Measurements from ENCODE around the gene ARMC2.
"Not testable (repeated sequence)": the region's sequence is repeated elsewhere in the genome, so short reads cannot be mapped to it uniquely, and the experiment has no call there.

Gene ARMC2

DNA sequence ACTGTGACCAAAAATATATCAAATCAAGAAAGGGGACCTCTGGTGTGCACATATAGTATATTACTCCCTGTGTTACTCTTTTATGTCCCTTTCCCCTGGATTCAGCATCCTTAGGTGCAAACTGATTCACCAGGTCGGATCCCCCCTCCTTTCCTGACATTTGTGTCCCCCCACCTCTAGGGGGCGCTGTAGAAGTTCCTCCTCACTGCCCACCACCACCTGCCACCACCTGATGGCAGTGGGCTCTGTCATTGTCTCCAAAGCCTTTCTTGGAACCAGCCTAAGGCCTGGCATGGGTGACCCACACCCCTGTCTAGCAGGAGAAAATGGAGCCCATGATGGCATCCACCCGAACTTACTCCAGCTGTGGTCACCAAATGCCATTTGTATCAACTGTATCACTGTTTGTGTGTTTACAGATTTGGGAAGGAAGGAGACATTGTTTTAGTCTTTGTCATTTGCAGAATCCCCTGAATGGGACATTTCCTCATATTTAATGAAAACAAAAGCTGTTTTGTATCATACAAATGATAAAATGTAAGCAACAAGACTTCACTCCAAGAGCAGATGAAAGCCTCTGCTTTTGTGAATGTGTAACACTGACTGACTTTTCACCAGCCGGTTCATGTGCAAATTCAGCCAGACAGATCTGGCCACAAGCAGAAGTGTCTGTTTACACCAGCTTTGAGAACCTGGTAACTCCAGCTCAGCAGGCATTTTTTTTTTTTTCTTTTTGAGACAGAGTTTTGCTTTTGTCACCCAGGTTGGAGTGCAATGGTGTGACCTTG lies 66.2 kb downstream of the ARMC2 start:
- H2AFZ ChIP-seq (ENCODE audit: low read length, unreplicated experiment): no peak overlapping the region
- no peak overlapping the region for H3K4me3 ChIP-seq (ENCODE audit: low read depth, low read length)
- H3K79me2 ChIP-seq (ENCODE audit: control insufficient read depth, insufficient read depth, low read length, unreplicated experiment): no peaks in the 10 kb centered on the region
- H3K36me3 ChIP-seq (ENCODE audit: insufficient read depth, low read length): no peaks in the 10 kb centered on the region
- H3K27ac ChIP-seq (ENCODE audit: low read depth, low read length): no peak overlapping the region
- no peaks in the 10 kb centered on the region for H3K4me1 ChIP-seq (ENCODE audit: control insufficient read depth, insufficient read depth, low read length, unreplicated experiment)
- H3K27me3 ChIP-seq (ENCODE audit: insufficient read depth, low read length): no peaks in the 10 kb centered on the region

GRCh38 chr6:108915258-108915657 lies 67.0 kb downstream of the ARMC2 start:
- H3K27me3 ChIP-seq (ENCODE audit: insufficient read depth, low read length): no peaks in the 10 kb centered on the region
- H3K4me3 ChIP-seq (ENCODE audit: low read depth, low read length): no peak overlapping the region
- H3K27ac ChIP-seq (ENCODE audit: low read depth, low read length): no peak overlapping the region
- H2AFZ ChIP-seq (ENCODE audit: low read length, unreplicated experiment): no peak overlapping the region
- no peaks in the 10 kb centered on the region for H3K79me2 ChIP-seq (ENCODE audit: control insufficient read depth, insufficient read depth, low read length, unreplicated experiment)
- H3K36me3 ChIP-seq (ENCODE audit: insufficient read depth, low read length): no peaks in the 10 kb centered on the region
- no peaks in the 10 kb centered on the region for H3K4me1 ChIP-seq (ENCODE audit: control insufficient read depth, insufficient read depth, low read length, unreplicated experiment)

DNA sequence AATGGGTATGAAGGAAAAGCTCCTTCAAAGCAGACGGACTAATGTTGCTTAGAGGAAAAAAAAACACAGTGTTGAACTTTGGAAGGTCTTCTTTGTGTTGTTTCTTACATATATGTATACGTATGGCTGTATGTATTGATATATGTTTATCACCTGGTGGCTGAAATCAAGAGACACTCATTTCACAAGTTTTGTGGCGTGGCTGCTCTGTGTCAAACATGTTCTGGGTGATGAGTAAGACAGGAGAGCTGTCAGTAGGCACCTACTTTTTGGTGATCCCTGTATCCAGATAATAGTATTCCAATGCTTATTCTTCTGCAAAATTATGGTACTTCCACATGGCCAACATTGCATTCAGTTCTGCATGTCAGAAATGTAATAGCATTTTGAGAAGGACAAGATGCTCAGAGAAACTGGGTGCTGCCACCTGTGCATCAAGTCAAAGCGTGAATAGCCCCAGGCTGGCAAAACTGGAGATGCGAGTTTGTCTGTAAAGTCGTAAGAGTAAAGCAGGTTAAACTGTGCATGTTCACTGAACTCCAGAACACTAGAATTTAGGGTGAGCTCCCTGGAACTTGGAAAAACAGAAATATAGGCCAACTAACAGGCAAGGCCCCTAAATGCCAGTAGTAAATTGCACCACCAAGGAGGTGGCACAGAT lies 67.9 kb downstream of the ARMC2 start:
- Histone ChIP-seq H3K36me3 (ENCODE audit: insufficient read depth, low read length) (no peaks in the 10 kb centered on the region), H3K27ac (ENCODE audit: low read depth, low read length) (no peak overlapping the region), H2AFZ (ENCODE audit: low read length, unreplicated experiment) (no peak overlapping the region), H3K4me1 (ENCODE audit: control insufficient read depth, insufficient read depth, low read length, unreplicated experiment) (peaks cover 3% of the 10 kb centered on the region), H3K4me3 (ENCODE audit: low read depth, low read length) (no peak overlapping the region), H3K27me3 (ENCODE audit: insufficient read depth, low read length) (no peaks in the 10 kb centered on the region), H3K79me2 (ENCODE audit: control insufficient read depth, insufficient read depth, low read length, unreplicated experiment) (no peaks in the 10 kb centered on the region)

GRCh38 chr6:108920751-108921150 lies 72.5 kb downstream of the ARMC2 start:
- H3K79me2 ChIP-seq (ENCODE audit: control insufficient read depth, insufficient read depth, low read length, unreplicated experiment): no peaks in the 10 kb centered on the region
- H3K27me3 ChIP-seq (ENCODE audit: insufficient read depth, low read length): no peaks in the 10 kb centered on the region
- H3K4me3 ChIP-seq (ENCODE audit: low read depth, low read length): no peak overlapping the region
- no peak overlapping the region for H2AFZ ChIP-seq (ENCODE audit: low read length, unreplicated experiment)
- H3K4me1 ChIP-seq (ENCODE audit: control insufficient read depth, insufficient read depth, low read length, unreplicated experiment): peaks cover 8% of the 10 kb centered on the region
- H3K27ac ChIP-seq (ENCODE audit: low read depth, low read length): no peak overlapping the region
- H3K36me3 ChIP-seq (ENCODE audit: insufficient read depth, low read length): no peaks in the 10 kb centered on the region

GRCh38 chr6:108921547-108922361 lies 73.5 kb downstream of the ARMC2 start:
- Histone ChIP-seq H3K4me1 (ENCODE audit: control insufficient read depth, insufficient read depth, low read length, unreplicated experiment) (peaks cover 8% of the 10 kb centered on the region), H3K79me2 (ENCODE audit: control insufficient read depth, insufficient read depth, low read length, unreplicated experiment) (no peaks in the 10 kb centered on the region), H3K4me3 (ENCODE audit: low read depth, low read length) (no peak overlapping the region), H3K27me3 (ENCODE audit: insufficient read depth, low read length) (no peaks in the 10 kb centered on the region), H2AFZ (ENCODE audit: low read length, unreplicated experiment) (no peak overlapping the region), H3K27ac (ENCODE audit: low read depth, low read length) (no peak overlapping the region), H3K36me3 (ENCODE audit: insufficient read depth, low read length) (no peaks in the 10 kb centered on the region)

DNA sequence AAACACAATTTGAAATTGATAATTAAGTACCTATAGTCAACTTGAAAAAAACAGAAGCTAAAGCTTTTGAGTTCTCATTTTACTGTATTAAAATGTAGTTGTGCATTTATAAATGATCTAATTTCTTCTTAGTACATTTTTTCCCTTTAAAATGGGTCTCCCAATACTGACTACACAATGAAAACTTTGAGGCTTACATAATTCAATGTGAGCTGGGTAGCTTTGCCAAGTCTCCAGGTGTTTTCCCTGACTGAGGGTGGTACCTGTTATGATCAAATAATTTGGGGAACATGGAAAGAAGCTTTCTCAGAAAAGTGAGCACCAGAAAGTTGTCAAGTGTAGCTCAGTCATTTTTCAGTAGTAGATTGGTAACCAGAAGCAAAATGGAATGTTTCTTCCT lies 74.3 kb downstream of the ARMC2 start:
- H3K79me2 ChIP-seq (ENCODE audit: control insufficient read depth, insufficient read depth, low read length, unreplicated experiment): no peaks in the 10 kb centered on the region
- no peak overlapping the region for H2AFZ ChIP-seq (ENCODE audit: low read length, unreplicated experiment)
- no peak overlapping the region for H3K27ac ChIP-seq (ENCODE audit: low read depth, low read length)
- H3K36me3 ChIP-seq (ENCODE audit: insufficient read depth, low read length): no peaks in the 10 kb centered on the region
- H3K4me3 ChIP-seq (ENCODE audit: low read depth, low read length): no peak overlapping the region
- H3K27me3 ChIP-seq (ENCODE audit: insufficient read depth, low read length): no peaks in the 10 kb centered on the region
- peaks cover 8% of the 10 kb centered on the region for H3K4me1 ChIP-seq (ENCODE audit: control insufficient read depth, insufficient read depth, low read length, unreplicated experiment)

DNA sequence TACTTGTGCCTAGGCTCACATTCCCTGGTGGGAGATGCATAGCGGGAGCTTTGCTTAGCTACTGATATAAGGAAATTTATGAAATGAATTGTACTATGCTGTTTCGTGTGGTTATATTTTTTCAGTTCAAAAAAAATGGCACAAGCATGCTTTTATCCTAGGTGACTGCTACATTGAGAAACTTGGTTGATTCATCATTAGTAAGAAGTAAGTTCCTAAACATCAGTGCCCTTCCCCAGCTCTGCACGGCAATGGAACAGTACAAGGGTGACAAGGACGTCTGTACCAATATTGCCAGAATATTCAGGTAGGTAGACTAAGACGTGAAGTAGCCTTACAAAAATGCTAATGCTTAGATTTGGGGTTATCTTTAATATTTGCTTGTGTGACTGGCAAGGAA lies 79.7 kb downstream of the ARMC2 start:
- no peak overlapping the region for H3K27ac ChIP-seq (ENCODE audit: low read depth, low read length)
- H3K36me3 ChIP-seq (ENCODE audit: insufficient read depth, low read length): no peaks in the 10 kb centered on the region
- H3K27me3 ChIP-seq (ENCODE audit: insufficient read depth, low read length): no peaks in the 10 kb centered on the region
- no peak overlapping the region for H3K4me3 ChIP-seq (ENCODE audit: low read depth, low read length)
- no peak overlapping the region for H2AFZ ChIP-seq (ENCODE audit: low read length, unreplicated experiment)
- H3K4me1 ChIP-seq (ENCODE audit: control insufficient read depth, insufficient read depth, low read length, unreplicated experiment): no peaks in the 10 kb centered on the region
- H3K79me2 ChIP-seq (ENCODE audit: control insufficient read depth, insufficient read depth, low read length, unreplicated experiment): no peaks in the 10 kb centered on the region

DNA sequence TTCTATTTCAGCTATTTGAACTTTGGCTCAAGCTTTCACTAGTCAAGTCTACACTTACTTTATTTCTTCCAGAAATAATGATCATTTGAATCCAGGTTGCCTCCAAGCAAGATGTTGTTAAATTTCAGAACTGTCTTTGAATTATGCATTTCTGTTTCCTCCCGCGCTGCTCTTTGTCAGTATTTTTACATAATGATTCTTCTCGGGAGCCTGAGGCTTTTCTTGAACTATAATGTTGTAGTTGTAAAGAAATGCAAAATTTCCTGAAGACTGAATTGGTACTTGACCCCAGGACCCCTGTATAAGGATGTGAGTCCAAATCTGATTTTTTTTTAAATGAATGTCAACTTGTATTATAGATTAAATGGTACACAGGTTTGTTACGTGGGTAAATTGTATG lies 80.4 kb downstream of the ARMC2 start:
- no peak overlapping the region for H2AFZ ChIP-seq (ENCODE audit: low read length, unreplicated experiment)
- no peaks in the 10 kb centered on the region for H3K36me3 ChIP-seq (ENCODE audit: insufficient read depth, low read length)
- H3K27me3 ChIP-seq (ENCODE audit: insufficient read depth, low read length): no peaks in the 10 kb centered on the region
- H3K27ac ChIP-seq (ENCODE audit: low read depth, low read length): no peak overlapping the region
- no peak overlapping the region for H3K4me3 ChIP-seq (ENCODE audit: low read depth, low read length)
- no peaks in the 10 kb centered on the region for H3K79me2 ChIP-seq (ENCODE audit: control insufficient read depth, insufficient read depth, low read length, unreplicated experiment)
- no peaks in the 10 kb centered on the region for H3K4me1 ChIP-seq (ENCODE audit: control insufficient read depth, insufficient read depth, low read length, unreplicated experiment)

DNA sequence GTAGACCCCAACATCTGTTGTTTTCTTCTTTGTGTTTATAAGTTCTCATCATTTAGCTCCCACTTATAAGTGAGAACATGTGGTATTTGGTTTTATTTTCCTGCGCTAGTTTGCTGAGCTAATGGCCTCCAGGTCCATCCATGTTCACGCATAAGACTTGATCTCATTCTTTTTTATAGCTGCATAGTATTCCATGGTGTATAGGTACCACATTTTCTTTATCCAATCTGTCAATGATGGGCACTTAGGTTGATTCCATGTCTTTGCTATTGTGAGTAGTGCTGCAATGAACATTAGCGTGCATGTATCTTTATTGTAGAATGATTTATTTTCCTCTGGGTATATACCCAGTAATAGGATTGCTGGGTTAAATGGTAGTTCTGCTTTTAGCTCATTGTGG lies 82.9 kb downstream of the ARMC2 start:
- not testable (repeated sequence) for H3K36me3 ChIP-seq (ENCODE audit: insufficient read depth, low read length); H3K4me3 ChIP-seq (ENCODE audit: low read depth, low read length); H3K4me1 ChIP-seq (ENCODE audit: control insufficient read depth, insufficient read depth, low read length, unreplicated experiment); H3K79me2 ChIP-seq (ENCODE audit: control insufficient read depth, insufficient read depth, low read length, unreplicated experiment); H3K27ac ChIP-seq (ENCODE audit: low read depth, low read length); H3K27me3 ChIP-seq (ENCODE audit: insufficient read depth, low read length); H2AFZ ChIP-seq (ENCODE audit: low read length, unreplicated experiment)

- no peaks in the 10 kb centered on the region for H3K27me3 ChIP-seq (ENCODE audit: insufficient read depth, low read length)
- no peaks in the 10 kb centered on the region for H3K4me1 ChIP-seq (ENCODE audit: control insufficient read depth, insufficient read depth, low read length, unreplicated experiment)
- no peak overlapping the region for H2AFZ ChIP-seq (ENCODE audit: low read length, unreplicated experiment)
- H3K36me3 ChIP-seq (ENCODE audit: insufficient read depth, low read length): no peaks in the 10 kb centered on the region
- no peaks in the 10 kb centered on the region for H3K79me2 ChIP-seq (ENCODE audit: control insufficient read depth, insufficient read depth, low read length, unreplicated experiment)
- H3K27ac ChIP-seq (ENCODE audit: low read depth, low read length): no peak overlapping the region
- H3K4me3 ChIP-seq (ENCODE audit: low read depth, low read length): no peak overlapping the region
Observed at GRCh38 chr6:108937170-108937569, 88.9 kb downstream of the ARMC2 start.
